Activated CD8-positive, alpha-beta memory T cell treated with anti-CD3 and anti-CD28 coated beads for 24 hours (primary cell): ENCODE data around the gene TLE1.

Experiments used
- DNase-seq: peaks from one replicate; pipeline ENCODE4 v3.0.0-alpha.2; 2020

Gene TLE1

GRCh38 chr9:81686614-81687520 is 2.5 kb downstream of the TLE1 start:
- peak; percentile 68 for DNase-seq

- DNase-seq = no peak
These were observed 3.4 kb downstream of the TLE1 start for GRCh38 chr9:81685763-81686613.

- DNase-seq = no peak
These were observed 4.7 kb downstream of the TLE1 start for GRCh38 chr9:81684635-81685034.

GRCh38 chr9:81683704-81684103 is 5.6 kb downstream of the TLE1 start:
- no peak for DNase-seq

- no peak for DNase-seq
These were observed 6.1 kb downstream of the TLE1 start for GRCh38 chr9:81683238-81683637.

GRCh38 chr9:81682797-81683196 is 6.5 kb downstream of the TLE1 start:
- no peak for DNase-seq

GRCh38 chr9:81682177-81682576 is 7.2 kb downstream of the TLE1 start:
- no peak for DNase-seq

GRCh38 chr9:81680506-81680905 is 8.8 kb downstream of the TLE1 start:
- DNase-seq = no peak

GRCh38 chr9:81680006-81680405 is 9.3 kb downstream of the TLE1 start:
- DNase-seq = no peak

GRCh38 chr9:81678088-81678487 is 11.3 kb downstream of the TLE1 start:
- no peak for DNase-seq

- no peak for DNase-seq
These were observed 13.0 kb downstream of the TLE1 start for GRCh38 chr9:81676395-81676794.

- DNase-seq = no peak
These were observed 16.0 kb downstream of the TLE1 start for GRCh38 chr9:81673310-81673709.

- DNase-seq = no peak
These were observed 17.5 kb downstream of the TLE1 start for GRCh38 chr9:81671880-81672280.

- no peak for DNase-seq
These were observed 19.5 kb downstream of the TLE1 start for GRCh38 chr9:81669866-81670265.

- DNase-seq = no peak
These were observed 20.2 kb downstream of the TLE1 start for GRCh38 chr9:81669041-81669651.

GRCh38 chr9:81666123-81666522 is 23.2 kb downstream of the TLE1 start:
- no peak for DNase-seq

- DNase-seq = no peak
These were observed 23.9 kb downstream of the TLE1 start for GRCh38 chr9:81665322-81665871.

- DNase-seq = no peak
These were observed 24.6 kb downstream of the TLE1 start for GRCh38 chr9:81664638-81665222.

GRCh38 chr9:81661339-81661738 is 28.0 kb downstream of the TLE1 start:
- no peak for DNase-seq

GRCh38 chr9:81656871-81657337 is 32.4 kb downstream of the TLE1 start:
- no peak for DNase-seq

GRCh38 chr9:81656004-81656403 is 33.3 kb downstream of the TLE1 start:
- no peak for DNase-seq

GRCh38 chr9:81653240-81653639 is 36.1 kb downstream of the TLE1 start:
- DNase-seq = no peak
